Effector memory CD8-positive, alpha-beta T cell (primary cell): ENCODE data around the gene ACBD6.

Experiments used
- ATAC-seq: fragments of 150-1000 bp; cut with Tn5 transposase; replicated peaks from 2 replicates; pipeline ENCODE4 v1.10.0; 2021; ENCODE audit warnings: mild to moderate bottlenecking, moderate library complexity
- DNase-seq, 3 experiments: peaks; one replicate each; pipeline ENCODE4 v3.0.0; 2021
- H3K27ac Mint-ChIP-seq, 2 donors: one replicate each; pipeline ENCODE4 v1.8.0; 2022; ENCODE audit warnings: mild to moderate bottlenecking in 2 of 2, mixed read lengths in 2 of 2, moderate library complexity in 2 of 2
- H3K27me3 Mint-ChIP-seq, 2 donors: one replicate each; pipeline ENCODE4 v1.8.0; 2022; ENCODE audit warnings: mixed read lengths in 2 of 2
- H3K36me3 Mint-ChIP-seq: one replicate; pipeline ENCODE4 v1.8.0; 2022; ENCODE audit warnings: mild to moderate bottlenecking, moderate library complexity, mixed read lengths; ENCODE audit not compliant: insufficient read depth
- H3K4me1 Mint-ChIP-seq, 2 donors: one replicate each; pipeline ENCODE4 v1.8.0; 2022; ENCODE audit warnings: low read depth in 2 of 2, mixed read lengths in 2 of 2
- H3K4me3 Mint-ChIP-seq, 2 donors: one replicate each; pipeline ENCODE4 v1.8.0; 2022; ENCODE audit warnings: mild to moderate bottlenecking in 2 of 2, mixed read lengths in 2 of 2, moderate library complexity in 2 of 2
- H3K9me3 Mint-ChIP-seq, 2 donors: one replicate each; pipeline ENCODE4 v1.8.0; 2022; ENCODE audit warnings: mixed read lengths in 2 of 2

The ACBD6 gene

GRCh38 chr1:180381184-180381580 lies 121.2 kb downstream of the ACBD6 start:
- ATAC-seq: no peak
- H3K4me1 Mint-ChIP-seq: peaks cover 5 to 21% of the 10 kb centered on the region in 2 donors
- no peak overlapping the region for H3K4me3 Mint-ChIP-seq
- no peaks in the 10 kb centered on the region for H3K27me3 Mint-ChIP-seq
- H3K9me3 Mint-ChIP-seq: peaks cover 20 to 27% of the 10 kb centered on the region in 2 donors
- no peaks in the 10 kb centered on the region for H3K36me3 Mint-ChIP-seq
- DNase-seq: no peak
- no peak overlapping the region for H3K27ac Mint-ChIP-seq

GRCh38 chr1:180380259-180381183 lies 121.9 kb downstream of the ACBD6 start:
- Mint-ChIP-seq H3K27me3 (no peaks in the 10 kb centered on the region), H3K4me1 (peaks cover 5 to 21% of the 10 kb centered on the region in 2 donors), H3K36me3 (no peaks in the 10 kb centered on the region), H3K27ac (no peak overlapping the region), H3K9me3 (peaks cover 19 to 27% of the 10 kb centered on the region in 2 donors), H3K4me3 (no peak overlapping the region)
- DNase-seq (no peak), ATAC-seq (no peak)

- Mint-ChIP-seq H3K27ac (no peak overlapping the region), H3K4me3 (no peak overlapping the region), H3K9me3 (peaks cover 5 to 6% of the 10 kb centered on the region in 2 donors), H3K27me3 (no peaks in the 10 kb centered on the region), H3K4me1 (peaks cover 2% of the 10 kb centered on the region in 2 donors), H3K36me3 (no peaks in the 10 kb centered on the region)
- DNase-seq (no peak), ATAC-seq (no peak)
These were observed 125.6 kb downstream of the ACBD6 start for GRCh38 chr1:180376800-180377199.

GRCh38 chr1:180376253-180376652 lies 126.1 kb downstream of the ACBD6 start:
- Mint-ChIP-seq H3K27ac (no peak overlapping the region), H3K4me1 (peaks cover 2 to 7% of the 10 kb centered on the region in 2 donors), H3K4me3 (no peak overlapping the region), H3K36me3 (no peaks in the 10 kb centered on the region), H3K27me3 (no peaks in the 10 kb centered on the region), H3K9me3 (peaks cover 5 to 6% of the 10 kb centered on the region in 2 donors)
- no peak for ATAC-seq
- no peak for DNase-seq

GRCh38 chr1:180372728-180373127 lies 129.6 kb downstream of the ACBD6 start:
- no peaks in the 10 kb centered on the region for H3K27me3 Mint-ChIP-seq

GRCh38 chr1:180370597-180370996 lies 131.8 kb downstream of the ACBD6 start:
- Mint-ChIP-seq H3K27ac (no peak overlapping the region), H3K4me3 (no peak overlapping the region), H3K9me3 (no peaks in the 10 kb centered on the region), H3K27me3 (no peaks in the 10 kb centered on the region), H3K4me1 (peaks cover 5 to 17% of the 10 kb centered on the region in 2 donors), H3K36me3 (no peaks in the 10 kb centered on the region)
- DNase-seq (no peak), ATAC-seq (no peak)

More at GRCh38 chr1:180372728-180373127, 129.6 kb downstream of the ACBD6 start:
- Mint-ChIP-seq H3K4me3 (no peak overlapping the region), H3K4me1 (peaks cover 7 to 17% of the 10 kb centered on the region in 2 donors), H3K27ac (no peak overlapping the region), H3K9me3 (peaks cover 4 to 6% of the 10 kb centered on the region in 2 donors), H3K36me3 (no peaks in the 10 kb centered on the region)
- ATAC-seq (no peak), DNase-seq (no peak)

- no peaks in the 10 kb centered on the region for H3K27me3 Mint-ChIP-seq
- no peak overlapping the region for H3K27ac Mint-ChIP-seq
- H3K4me1 Mint-ChIP-seq: peaks cover 5 to 17% of the 10 kb centered on the region in 2 donors
- H3K4me3 Mint-ChIP-seq: no peak overlapping the region
- no peak for ATAC-seq
- no peaks in the 10 kb centered on the region for H3K9me3 Mint-ChIP-seq
- no peak for DNase-seq
- no peaks in the 10 kb centered on the region for H3K36me3 Mint-ChIP-seq
These were observed 132.2 kb downstream of the ACBD6 start for GRCh38 chr1:180370188-180370587.

- Mint-ChIP-seq H3K27ac (no peak overlapping the region), H3K4me1 (peaks cover 5 to 17% of the 10 kb centered on the region in 2 donors), H3K27me3 (no peaks in the 10 kb centered on the region), H3K9me3 (no peaks in the 10 kb centered on the region), H3K36me3 (no peaks in the 10 kb centered on the region), H3K4me3 (no peak overlapping the region)
- ATAC-seq (no peak), DNase-seq (no peak)
These were observed 133.3 kb downstream of the ACBD6 start for GRCh38 chr1:180369061-180369460.

GRCh38 chr1:180366371-180367068 lies 135.9 kb downstream of the ACBD6 start:
- Mint-ChIP-seq H3K36me3 (no peaks in the 10 kb centered on the region), H3K27me3 (no peaks in the 10 kb centered on the region)

GRCh38 chr1:180365039-180365438 lies 137.3 kb downstream of the ACBD6 start:
- Mint-ChIP-seq H3K9me3 (no peaks in the 10 kb centered on the region), H3K4me1 (peaks cover 5 to 11% of the 10 kb centered on the region in 2 donors), H3K27ac (no peak overlapping the region), H3K27me3 (no peaks in the 10 kb centered on the region), H3K4me3 (no peak overlapping the region), H3K36me3 (no peaks in the 10 kb centered on the region)
- DNase-seq (no peak), ATAC-seq (no peak)

More at GRCh38 chr1:180366371-180367068, 135.9 kb downstream of the ACBD6 start:
- no peak for DNase-seq
- no peak overlapping the region for H3K4me3 Mint-ChIP-seq
- H3K27ac Mint-ChIP-seq: no peak overlapping the region
- no peak for ATAC-seq
- H3K4me1 Mint-ChIP-seq: peaks cover 5 to 16% of the 10 kb centered on the region in 2 donors
- no peaks in the 10 kb centered on the region for H3K9me3 Mint-ChIP-seq

- H3K4me3 Mint-ChIP-seq: no peak overlapping the region
- H3K27ac Mint-ChIP-seq: no peak overlapping the region
- ATAC-seq (no peak), DNase-seq (no peak)
- no peaks in the 10 kb centered on the region for H3K36me3 Mint-ChIP-seq
- no peaks in the 10 kb centered on the region for H3K27me3 Mint-ChIP-seq
- no peaks in the 10 kb centered on the region for H3K9me3 Mint-ChIP-seq
- H3K4me1 Mint-ChIP-seq: peaks cover 2 to 9% of the 10 kb centered on the region in 2 donors
These were observed 139.0 kb downstream of the ACBD6 start for GRCh38 chr1:180363246-180363995.

- ATAC-seq (no peak), DNase-seq (no peak)
- Mint-ChIP-seq H3K4me3 (no peak overlapping the region), H3K9me3 (no peaks in the 10 kb centered on the region), H3K36me3 (peaks cover under 1% of the 10 kb centered on the region), H3K27ac (no peak overlapping the region), H3K27me3 (no peaks in the 10 kb centered on the region), H3K4me1 (peaks cover 2 to 4% of the 10 kb centered on the region in 2 donors)
These were observed 141.9 kb downstream of the ACBD6 start for GRCh38 chr1:180360333-180361075.

- no peak overlapping the region for H3K4me3 Mint-ChIP-seq
- peaks cover 2% of the 10 kb centered on the region for H3K36me3 Mint-ChIP-seq
- no peak overlapping the region for H3K27ac Mint-ChIP-seq
- ATAC-seq (no peak), DNase-seq (no peak)
- no peaks in the 10 kb centered on the region for H3K27me3 Mint-ChIP-seq
- H3K4me1 Mint-ChIP-seq: peaks cover 2 to 4% of the 10 kb centered on the region in 2 donors
- no peaks in the 10 kb centered on the region for H3K9me3 Mint-ChIP-seq
These were observed 143.7 kb downstream of the ACBD6 start for GRCh38 chr1:180358649-180359048.
